Suppressor macrophage treated with lipopolysaccharide for 4 hours (primary cell): ENCODE results near the gene FOXD2.

Source experiments
- DNase-seq: peaks from one replicate; pipeline ENCODE4 v3.0.0-alpha.2; 2020

The FOXD2 gene

GRCh38 chr1:47469390-47469759 lies 31.5 kb downstream of the FOXD2 start:
- DNase-seq, result peak; percentile 4

- DNase-seq, result peak; percentile 6
These were observed 32.1 kb downstream of the FOXD2 start for GRCh38 chr1:47469910-47470309.

- DNase-seq, result no peak
These were observed 33.3 kb downstream of the FOXD2 start for GRCh38 chr1:47471163-47471562.

- no peak for DNase-seq
These were observed 36.7 kb downstream of the FOXD2 start for GRCh38 chr1:47474278-47475193.

- DNase-seq, result no peak
These were observed 39.8 kb downstream of the FOXD2 start for GRCh38 chr1:47477595-47478080.

- DNase-seq, result no peak
These were observed 40.2 kb downstream of the FOXD2 start for GRCh38 chr1:47478090-47478489.

GRCh38 chr1:47479664-47480063 lies 41.8 kb downstream of the FOXD2 start:
- DNase-seq, result no peak

GRCh38 chr1:47481936-47482335 lies 44.1 kb downstream of the FOXD2 start:
- no peak for DNase-seq

- DNase-seq, result peak; percentile 60
These were observed 44.9 kb downstream of the FOXD2 start for GRCh38 chr1:47482786-47483185.

- no peak for DNase-seq
These were observed 45.8 kb downstream of the FOXD2 start for GRCh38 chr1:47483651-47484050.

GRCh38 chr1:47485817-47486216 lies 48.0 kb downstream of the FOXD2 start:
- DNase-seq, result no peak

- no peak for DNase-seq
These were observed 49.5 kb downstream of the FOXD2 start for GRCh38 chr1:47487332-47487731.

GRCh38 chr1:47487850-47488450 lies 50.1 kb downstream of the FOXD2 start:
- no peak for DNase-seq
